ENCODE data around the gene ASMT. TPM values are rescaled to one million over a fixed set of nuclear protein-coding genes. Genes with fewer than 3 reads are reported as not detected.

The ASMT gene
- total RNA-seq, 1 experiment from 2014 or later = not detected

DNA sequence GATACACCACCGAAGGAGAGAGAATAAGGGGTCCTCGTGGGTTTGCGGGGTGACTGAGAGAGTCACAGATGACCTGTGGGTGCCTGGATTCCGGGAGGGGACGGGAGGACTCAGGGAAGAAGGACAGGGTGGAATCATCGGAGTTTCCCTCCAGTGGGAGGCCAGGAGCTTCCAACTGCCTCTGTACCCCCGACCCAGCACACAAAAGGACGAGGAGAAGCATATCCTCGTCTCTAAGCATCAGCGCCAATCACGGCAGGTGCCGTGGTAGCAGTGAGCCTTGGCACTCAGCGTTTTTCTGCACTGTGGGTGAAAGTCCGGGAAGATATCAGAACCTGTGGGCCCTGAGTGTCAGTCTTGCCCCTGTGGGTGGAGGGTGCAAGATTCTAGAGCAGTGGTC, 62.0 kb downstream of the ASMT start:
- Histone ChIP-seq H2AFZ (ENCODE audit: low read depth, low read length, poor library complexity, severe bottlenecking) (no peak overlapping the region), H3K27me3 (ENCODE audit: insufficient read depth, low read length) (no peaks in the 10 kb centered on the region), H3K4me3 (replicated peaks in 1 of 2; ENCODE audit: low read depth in 1 of 2, low read length in 2 of 2) (no peak overlapping the region), H3K4me2 (ENCODE audit: low read length) (no peak overlapping the region), H3K9me3 (ENCODE audit: control insufficient read depth in 1 of 2, insufficient read depth in 1 of 2, low read depth in 1 of 2, low read length in 2 of 2) (no peaks in the 10 kb centered on the region), H3K36me3 (ENCODE audit: control insufficient read depth in 1 of 2, insufficient read depth in 2 of 2, low read length in 2 of 2) (no peaks in the 10 kb centered on the region), H4K20me1 (ENCODE audit: insufficient read depth) (no peaks in the 10 kb centered on the region), H3K9me2 (ENCODE audit: insufficient read depth) (no peaks in the 10 kb centered on the region), H3K9ac (ENCODE audit: low read length) (no peak overlapping the region), H3K27ac (ENCODE audit: low read depth, low read length) (no peak overlapping the region), H3K79me2 (ENCODE audit: insufficient read depth, low read length) (no peaks in the 10 kb centered on the region), H3K4me1 (ENCODE audit: control insufficient read depth in 1 of 2, insufficient read depth in 2 of 2, low read length in 2 of 2) (no peaks in the 10 kb centered on the region)
- DNase-seq (ENCODE audit: low read depth, low spot score) (no peak), ATAC-seq (no peak)
- no peak for TF ChIP-seq TCF7L2 (IDR thresholded peaks at IDR 0.05; ENCODE audit: borderline replicate concordance, extremely low read depth, insufficient read depth, insufficient read length)
- no peak for TF ChIP-seq SIN3A (IDR thresholded peaks at IDR 0.05; ENCODE audit: low read depth)
- no peak for TF ChIP-seq YY1 (IDR thresholded peaks at IDR 0.05; ENCODE audit: extremely low read depth, insufficient replicate concordance, low read depth, low read length)
- no peak for TF ChIP-seq SRF (IDR thresholded peaks at IDR 0.05; ENCODE audit: low read depth)
- TF ChIP-seq SP1 (IDR thresholded peaks at IDR 0.05; ENCODE audit: low read depth) = no peak
- TF ChIP-seq FOSL1 (IDR thresholded peaks at IDR 0.05; ENCODE audit: low read depth) = no peak
- TF ChIP-seq, protein P1, sequence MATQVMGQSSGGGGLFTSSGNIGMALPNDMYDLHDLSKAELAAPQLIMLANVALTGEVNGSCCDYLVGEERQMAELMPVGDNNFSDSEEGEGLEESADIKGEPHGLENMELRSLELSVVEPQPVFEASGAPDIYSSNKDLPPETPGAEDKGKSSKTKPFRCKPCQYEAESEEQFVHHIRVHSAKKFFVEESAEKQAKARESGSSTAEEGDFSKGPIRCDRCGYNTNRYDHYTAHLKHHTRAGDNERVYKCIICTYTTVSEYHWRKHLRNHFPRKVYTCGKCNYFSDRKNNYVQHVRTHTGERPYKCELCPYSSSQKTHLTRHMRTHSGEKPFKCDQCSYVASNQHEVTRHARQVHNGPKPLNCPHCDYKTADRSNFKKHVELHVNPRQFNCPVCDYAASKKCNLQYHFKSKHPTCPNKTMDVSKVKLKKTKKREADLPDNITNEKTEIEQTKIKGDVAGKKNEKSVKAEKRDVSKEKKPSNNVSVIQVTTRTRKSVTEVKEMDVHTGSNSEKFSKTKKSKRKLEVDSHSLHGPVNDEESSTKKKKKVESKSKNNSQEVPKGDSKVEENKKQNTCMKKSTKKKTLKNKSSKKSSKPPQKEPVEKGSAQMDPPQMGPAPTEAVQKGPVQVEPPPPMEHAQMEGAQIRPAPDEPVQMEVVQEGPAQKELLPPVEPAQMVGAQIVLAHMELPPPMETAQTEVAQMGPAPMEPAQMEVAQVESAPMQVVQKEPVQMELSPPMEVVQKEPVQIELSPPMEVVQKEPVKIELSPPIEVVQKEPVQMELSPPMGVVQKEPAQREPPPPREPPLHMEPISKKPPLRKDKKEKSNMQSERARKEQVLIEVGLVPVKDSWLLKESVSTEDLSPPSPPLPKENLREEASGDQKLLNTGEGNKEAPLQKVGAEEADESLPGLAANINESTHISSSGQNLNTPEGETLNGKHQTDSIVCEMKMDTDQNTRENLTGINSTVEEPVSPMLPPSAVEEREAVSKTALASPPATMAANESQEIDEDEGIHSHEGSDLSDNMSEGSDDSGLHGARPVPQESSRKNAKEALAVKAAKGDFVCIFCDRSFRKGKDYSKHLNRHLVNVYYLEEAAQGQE (IDR thresholded peaks at IDR 0.05; ENCODE audit: low read depth) = no peak
- no peak for TF ChIP-seq JUND (IDR thresholded peaks at IDR 0.05)
- TF ChIP-seq, protein P2, sequence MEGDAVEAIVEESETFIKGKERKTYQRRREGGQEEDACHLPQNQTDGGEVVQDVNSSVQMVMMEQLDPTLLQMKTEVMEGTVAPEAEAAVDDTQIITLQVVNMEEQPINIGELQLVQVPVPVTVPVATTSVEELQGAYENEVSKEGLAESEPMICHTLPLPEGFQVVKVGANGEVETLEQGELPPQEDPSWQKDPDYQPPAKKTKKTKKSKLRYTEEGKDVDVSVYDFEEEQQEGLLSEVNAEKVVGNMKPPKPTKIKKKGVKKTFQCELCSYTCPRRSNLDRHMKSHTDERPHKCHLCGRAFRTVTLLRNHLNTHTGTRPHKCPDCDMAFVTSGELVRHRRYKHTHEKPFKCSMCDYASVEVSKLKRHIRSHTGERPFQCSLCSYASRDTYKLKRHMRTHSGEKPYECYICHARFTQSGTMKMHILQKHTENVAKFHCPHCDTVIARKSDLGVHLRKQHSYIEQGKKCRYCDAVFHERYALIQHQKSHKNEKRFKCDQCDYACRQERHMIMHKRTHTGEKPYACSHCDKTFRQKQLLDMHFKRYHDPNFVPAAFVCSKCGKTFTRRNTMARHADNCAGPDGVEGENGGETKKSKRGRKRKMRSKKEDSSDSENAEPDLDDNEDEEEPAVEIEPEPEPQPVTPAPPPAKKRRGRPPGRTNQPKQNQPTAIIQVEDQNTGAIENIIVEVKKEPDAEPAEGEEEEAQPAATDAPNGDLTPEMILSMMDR (IDR thresholded peaks at IDR 0.05 in 2 of 3, conservative IDR thresholded peaks at IDR 0.05 in 1 of 3; ENCODE audit: borderline replicate concordance in 1 of 3, insufficient read depth in 1 of 3, low read depth in 2 of 3, low read length in 2 of 3) = no peak
- no peak for TF ChIP-seq EGR1 (IDR thresholded peaks at IDR 0.05; ENCODE audit: low read depth)
- TF ChIP-seq CBX3 (IDR thresholded peaks at IDR 0.05; ENCODE audit: low read depth) = no peak
- TF ChIP-seq EZH2 (IDR thresholded peaks at IDR 0.05) = no peak
- TF ChIP-seq EZH2phosphoT487 (IDR thresholded peaks at IDR 0.05; ENCODE audit: borderline replicate concordance) = no peak
- TF ChIP-seq CEBPB (IDR thresholded peaks at IDR 0.05; ENCODE audit: low read depth) = no peak
- intact Hi-C loops (cut with micrococcal nuclease) = no loop called here
- POLR2A ChIA-PET = no interaction called here
- no TSS peak for BruUV-seq (replicated peaks)
- CTCF ChIA-PET = no interaction called here
- RAD21 ChIA-PET (ENCODE audit: low non-redundant PET in 1 of 2, low total read pairs in 2 of 2, uncharacterized antibody in 2 of 2, unreplicated experiment in 2 of 2) = no interaction called here
